Nephron (organoid): Measurements from ENCODE around the gene C11orf24.

Source experiments
- H3K27ac Mint-ChIP-seq, 3 experiments: 2 replicates each; pipeline ENCODE4 v1.8.0; 2020; ENCODE audit warnings: mixed read lengths in 3 of 3, mild to moderate bottlenecking in 2 of 3, moderate library complexity in 1 of 3
- H3K27me3 Mint-ChIP-seq: 2 replicates; pipeline ENCODE4 v1.8.0; 2021; ENCODE audit warnings: low read depth, mild to moderate bottlenecking, moderate library complexity, mixed read lengths
- H3K36me3 Mint-ChIP-seq: 2 replicates; pipeline ENCODE4 v1.8.0; 2020; ENCODE audit warnings: low read depth, mixed read lengths
- H3K4me1 Mint-ChIP-seq: 2 replicates; pipeline ENCODE4 v1.8.0; 2020; ENCODE audit warnings: mixed read lengths
- H3K4me3 Mint-ChIP-seq, 3 experiments: 2 replicates each; pipeline ENCODE4 v1.8.0; 2020; ENCODE audit warnings: mild to moderate bottlenecking in 3 of 3, mixed read lengths in 3 of 3, moderate library complexity in 2 of 3
- H3K9me3 Mint-ChIP-seq: 2 replicates; pipeline ENCODE4 v1.8.0; 2020; ENCODE audit warnings: mixed read lengths
- CTCF ChIP-seq, 3 experiments: fragments of 200-600 bp; sonication (generic); IDR thresholded peaks; one replicate each; pipeline ENCODE4 v1.5.0; 2021; ENCODE audit warnings: antibody characterized with exemption in 3 of 3; ENCODE audit not compliant: unreplicated experiment in 3 of 3

Gene C11orf24

GRCh38 chr11:68271781-68272608, at the start of gene C11orf24:
C11orf24 (minus strand) TSS chr11:68271973; CDS start chr11:68263767, 8,206 bp downstream.
- no peak for TF ChIP-seq CTCF (IDR thresholded peaks at IDR 0.05; ENCODE audit: unreplicated experiment in 3 of 3)
- no peaks in the 10 kb centered on the region for H3K9me3 Mint-ChIP-seq
- H3K36me3 Mint-ChIP-seq, result peaks cover 9% of the 10 kb centered on the region
- no peaks in the 10 kb centered on the region for H3K27me3 Mint-ChIP-seq
- H3K4me1 Mint-ChIP-seq, result peaks cover 36% of the 10 kb centered on the region
- peak within 1 kb of the TSS; percentile 99 for H3K4me3 Mint-ChIP-seq
- H3K27ac Mint-ChIP-seq, result peak within 1 kb of the TSS; percentile 90 to 96 (median 94)

- H3K4me1 Mint-ChIP-seq, result peaks cover 49% of the 10 kb centered on the region
- TF ChIP-seq CTCF (IDR thresholded peaks at IDR 0.05; ENCODE audit: unreplicated experiment in 3 of 3), result no peak
- H3K27me3 Mint-ChIP-seq, result no peaks in the 10 kb centered on the region
- H3K27ac Mint-ChIP-seq, result peak overlapping the region in 1 of 3 experiments; percentile 98
- peak overlapping the region in 1 of 3 experiments; percentile 79 for H3K4me3 Mint-ChIP-seq
- H3K9me3 Mint-ChIP-seq, result no peaks in the 10 kb centered on the region
- H3K36me3 Mint-ChIP-seq, result peaks cover 17% of the 10 kb centered on the region
These were observed 45.5 kb upstream of the C11orf24 start for GRCh38 chr11:68317147-68317785.

- peaks cover 46% of the 10 kb centered on the region for H3K4me1 Mint-ChIP-seq
- TF ChIP-seq CTCF (IDR thresholded peaks at IDR 0.05; ENCODE audit: unreplicated experiment in 3 of 3), result no peak
These were observed 43.6 kb upstream of the C11orf24 start for GRCh38 chr11:68315171-68315920.

GRCh38 chr11:68314203-68315170, 42.7 kb upstream of the C11orf24 start:
- no peak for TF ChIP-seq CTCF (IDR thresholded peaks at IDR 0.05; ENCODE audit: unreplicated experiment in 3 of 3)
- peak overlapping the region; percentile 94 to 98 (median 98) for H3K27ac Mint-ChIP-seq

More at GRCh38 chr11:68315171-68315920, 43.6 kb upstream of the C11orf24 start:
- peak overlapping the region; percentile 94 to 98 (median 98) for H3K27ac Mint-ChIP-seq
- H3K36me3 Mint-ChIP-seq, result peaks cover 4% of the 10 kb centered on the region
- H3K9me3 Mint-ChIP-seq, result no peaks in the 10 kb centered on the region
- peak overlapping the region; percentile 89 to 100 (median 98) for H3K4me3 Mint-ChIP-seq
- peaks cover 5% of the 10 kb centered on the region for H3K27me3 Mint-ChIP-seq

More at GRCh38 chr11:68314203-68315170, 42.7 kb upstream of the C11orf24 start:
- Mint-ChIP-seq H3K27me3 (peaks cover 9% of the 10 kb centered on the region), H3K4me1 (peaks cover 53% of the 10 kb centered on the region), H3K4me3 (peak overlapping the region; percentile 89 to 100 (median 98)), H3K9me3 (no peaks in the 10 kb centered on the region), H3K36me3 (peaks cover under 1% of the 10 kb centered on the region)
